Activated B cell treated with CpG ODN at 0.5 μM for 24 hours (primary cell): ENCODE results near the gene PRDM16. TPM values are rescaled to one million over a fixed set of nuclear protein-coding genes. Genes with fewer than 3 reads are reported as not detected.

Source experiments
- ATAC-seq: fragments of 200-7000 bp; cut with Tn5 transposase; one replicate; pipeline ENCODE4 v1.10.0; 2021; ENCODE audit warnings: low read depth, mild to moderate bottlenecking, moderate library complexity
- CTCF ChIA-PET: fragments of 350-600 bp; sonication (Branson Sonifier 250); formaldehyde crosslinking; loops from one replicate; lab custom pipeline; 2021; ENCODE audit warnings: antibody characterized with exemption; lab: Charles Lee
- POLR2A ChIA-PET: fragments of 350-600 bp; sonication (Branson Sonifier 250); formaldehyde crosslinking; loops from one replicate; lab custom pipeline; 2021; ENCODE audit warnings: antibody characterized with exemption; lab: Charles Lee
- DNase-seq: peaks from one replicate; pipeline ENCODE4 v3.0.0; 2022
- H3K27ac Mint-ChIP-seq: one replicate; pipeline ENCODE4 v1.8.0; 2020; ENCODE audit warnings: mixed read lengths
- H3K27me3 Mint-ChIP-seq: one replicate; pipeline ENCODE4 v1.8.0; 2021; ENCODE audit warnings: mixed read lengths
- H3K36me3 Mint-ChIP-seq: one replicate; pipeline ENCODE4 v1.8.0; 2021; ENCODE audit warnings: low read depth, mixed read lengths
- H3K4me1 Mint-ChIP-seq: one replicate; pipeline ENCODE4 v1.8.0; 2021; ENCODE audit warnings: mixed read lengths
- H3K4me3 Mint-ChIP-seq: one replicate; pipeline ENCODE4 v1.8.0; 2020; ENCODE audit warnings: mild to moderate bottlenecking, mixed read lengths
- H3K9me3 Mint-ChIP-seq: one replicate; pipeline ENCODE4 v1.8.0; 2020; ENCODE audit warnings: mixed read lengths
- CTCF ChIP-seq: fragments of 200-600 bp; IDR thresholded peaks from one replicate; pipeline ENCODE4 v1.8.0; 2022; ENCODE audit warnings: antibody characterized with exemption, mild to moderate bottlenecking
- intact Hi-C: fragments of 100-400 bp; cut with micrococcal nuclease; formaldehyde crosslinking; loops from one replicate; pipeline ENCODE4 v1.15.1; 2024
- total RNA-seq: library from RNA; stranded (reverse); gene quantifications from 2 replicates; pipeline ENCODE4 v1.2.3, GENCODE V29; 2022

The PRDM16 gene
- total RNA-seq, 1 donor from 2014 or later = not detected

GRCh38 chr1:3206696-3207095, 137.7 kb downstream of the PRDM16 start:
- Mint-ChIP-seq H3K4me1 (no peaks in the 10 kb centered on the region), H3K4me3 (no peak overlapping the region), H3K36me3 (no peaks in the 10 kb centered on the region), H3K27me3 (no peaks in the 10 kb centered on the region), H3K27ac (no peak overlapping the region), H3K9me3 (no peaks in the 10 kb centered on the region)
- ATAC-seq (no peak), DNase-seq (no peak)
- intact Hi-C loops = no loop called here
- no peak for TF ChIP-seq CTCF
- ChIA-PET POLR2A (no interaction called here), CTCF (no interaction called here)

GRCh38 chr1:3207217-3207848, 138.3 kb downstream of the PRDM16 start:
- Mint-ChIP-seq H3K9me3 (no peaks in the 10 kb centered on the region), H3K36me3 (no peaks in the 10 kb centered on the region), H3K4me1 (no peaks in the 10 kb centered on the region), H3K27ac (no peak overlapping the region), H3K27me3 (no peaks in the 10 kb centered on the region), H3K4me3 (no peak overlapping the region)
- ATAC-seq (no peak), DNase-seq (no peak)
- intact Hi-C loops = no loop called here
- no peak for TF ChIP-seq CTCF
- ChIA-PET POLR2A (no interaction called here), CTCF (no interaction called here)

GRCh38 chr1:3208819-3209200, 139.8 kb downstream of the PRDM16 start:
- Mint-ChIP-seq H3K36me3 (no peaks in the 10 kb centered on the region), H3K4me1 (no peaks in the 10 kb centered on the region), H3K4me3 (no peak overlapping the region), H3K9me3 (no peaks in the 10 kb centered on the region), H3K27me3 (no peaks in the 10 kb centered on the region), H3K27ac (no peak overlapping the region)
- no peak for DNase-seq
- intact Hi-C loops = no loop called here
- POLR2A ChIA-PET = no interaction called here
- CTCF ChIA-PET = no interaction called here
- TF ChIP-seq CTCF = no peak
- ATAC-seq = no peak

- Mint-ChIP-seq H3K27ac (no peak overlapping the region), H3K4me3 (no peak overlapping the region), H3K27me3 (no peaks in the 10 kb centered on the region), H3K4me1 (no peaks in the 10 kb centered on the region), H3K36me3 (no peaks in the 10 kb centered on the region), H3K9me3 (no peaks in the 10 kb centered on the region)
- intact Hi-C loops = no loop called here
- DNase-seq (no peak), ATAC-seq (no peak)
- no peak for TF ChIP-seq CTCF
- CTCF ChIA-PET = no interaction called here
- POLR2A ChIA-PET = no interaction called here
These were observed 140.2 kb downstream of the PRDM16 start for GRCh38 chr1:3209201-3209600.

GRCh38 chr1:3211582-3212375, 142.8 kb downstream of the PRDM16 start:
- TF ChIP-seq CTCF = no peak
- Mint-ChIP-seq H3K27me3 (peaks cover 3% of the 10 kb centered on the region), H3K4me3 (no peak overlapping the region), H3K27ac (no peak overlapping the region), H3K36me3 (no peaks in the 10 kb centered on the region), H3K9me3 (no peaks in the 10 kb centered on the region), H3K4me1 (no peaks in the 10 kb centered on the region)
- ATAC-seq (no peak), DNase-seq (no peak)
- intact Hi-C loops = no loop called here
- CTCF ChIA-PET = no interaction called here
- POLR2A ChIA-PET = no interaction called here
